BE2C (cell line): ENCODE data around the gene SPATA6. TPM values are rescaled to one million over a fixed set of nuclear protein-coding genes. Genes with fewer than 3 reads are reported as not detected.
"Not testable (repeated sequence)": the region's sequence is repeated elsewhere in the genome, so short reads cannot be mapped to it uniquely, and the experiment has no call there.

ENCODE experiments used
- DNase-seq: peaks from one replicate; pipeline ENCODE4 v3.0.0-alpha.2; 2020
- H3K27me3 ChIP-seq: fragments of 250-450 bp; sonication (Bioruptor Pico); 2 replicates; pipeline ENCODE4 v1.5.1; 2020; ENCODE audit warnings: mild to moderate bottlenecking
- H3K36me3 ChIP-seq: fragments of 250-450 bp; sonication (Bioruptor Pico); 2 replicates; pipeline ENCODE4 v1.5.1; 2020; ENCODE audit warnings: mild to moderate bottlenecking
- H3K4me1 ChIP-seq: fragments of 250-450 bp; sonication (Bioruptor Pico); 2 replicates; pipeline ENCODE4 v1.5.1; 2020
- H3K4me3 ChIP-seq: 2 replicates; pipeline ENCODE4 v1.5.1; 2011; ENCODE audit warnings: low read depth, low read length
- H3K9me3 ChIP-seq: fragments of 250-450 bp; sonication (Bioruptor Pico); 2 replicates; pipeline ENCODE4 v1.5.1; 2020
- polyA plus RNA-seq: library from polyadenylated mRNA; unstranded; fragments of >200 nt; gene quantifications from one replicate; pipeline ENCODE4 v1.2.1, GENCODE V29; 2012; ENCODE audit warnings: low read depth, missing spikeins; ENCODE audit not compliant: insufficient read length, insufficient read depth
- TF ChIP-seq, protein P1 (sequence below): IDR thresholded peaks from 2 replicates; pipeline ENCODE4 v1.5.1; 2012; ENCODE audit warnings: mild to moderate bottlenecking, low read depth, low read length

The SPATA6 gene
- 1.6 TPM for polyA plus RNA-seq

DNA sequence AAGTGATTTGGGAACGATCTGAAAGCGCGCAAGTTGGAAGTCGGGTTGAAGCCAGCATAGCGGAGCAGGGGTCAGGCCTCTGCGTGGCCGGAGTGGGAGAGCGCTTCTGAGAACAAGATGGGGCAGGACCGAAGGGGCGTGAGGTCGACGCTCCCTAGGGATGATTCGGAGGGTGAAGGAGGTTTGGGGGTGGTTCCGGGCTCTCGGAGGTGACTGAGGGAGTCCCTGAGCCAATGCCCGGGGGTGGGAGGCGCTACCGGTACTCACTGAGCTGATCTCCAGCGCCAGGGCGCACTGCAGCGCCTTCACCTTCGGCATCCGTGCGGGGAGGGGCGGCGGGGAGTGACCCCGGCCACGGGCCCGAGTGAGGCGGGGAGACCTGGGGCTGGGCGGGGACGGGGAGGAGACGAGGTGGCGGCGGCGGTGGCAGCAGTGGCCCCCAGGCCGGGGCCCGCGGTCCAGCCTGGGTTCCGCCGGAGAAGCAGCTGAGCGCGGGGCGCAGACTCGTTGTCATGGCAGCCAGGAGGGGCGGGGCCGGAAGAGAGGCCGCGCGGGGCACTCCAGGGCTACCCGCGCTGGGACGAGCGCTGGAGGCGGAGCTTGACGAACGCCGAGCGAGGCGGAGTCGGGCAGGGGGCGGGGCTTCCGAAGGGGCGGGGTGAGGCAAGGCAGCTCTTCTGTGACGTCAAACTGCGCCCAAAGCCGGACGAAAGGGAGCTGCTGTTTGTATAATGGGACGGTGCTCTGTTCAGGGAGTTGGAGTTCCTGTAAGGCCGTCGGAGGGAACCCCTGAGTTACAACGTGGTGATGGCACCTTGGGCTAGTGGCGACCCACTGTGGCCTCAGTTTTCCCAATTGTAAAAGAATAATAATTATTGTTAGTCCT, at the start of gene SPATA6:
Gene SPATA6 (minus strand): TSS at position 514 of the 886 bp plus-strand sequence. CDS start 196 bp downstream, at position 318.
- Histone ChIP-seq H3K9me3 (no peaks in the 10 kb centered on the region), H3K27me3 (no peaks in the 10 kb centered on the region), H3K36me3 (no peaks in the 10 kb centered on the region), H3K4me3 (peak within 1 kb of the TSS; percentile 71), H3K4me1 (no peaks in the 10 kb centered on the region)
- peak; percentile 96 for DNase-seq
- TF ChIP-seq, protein P1, sequence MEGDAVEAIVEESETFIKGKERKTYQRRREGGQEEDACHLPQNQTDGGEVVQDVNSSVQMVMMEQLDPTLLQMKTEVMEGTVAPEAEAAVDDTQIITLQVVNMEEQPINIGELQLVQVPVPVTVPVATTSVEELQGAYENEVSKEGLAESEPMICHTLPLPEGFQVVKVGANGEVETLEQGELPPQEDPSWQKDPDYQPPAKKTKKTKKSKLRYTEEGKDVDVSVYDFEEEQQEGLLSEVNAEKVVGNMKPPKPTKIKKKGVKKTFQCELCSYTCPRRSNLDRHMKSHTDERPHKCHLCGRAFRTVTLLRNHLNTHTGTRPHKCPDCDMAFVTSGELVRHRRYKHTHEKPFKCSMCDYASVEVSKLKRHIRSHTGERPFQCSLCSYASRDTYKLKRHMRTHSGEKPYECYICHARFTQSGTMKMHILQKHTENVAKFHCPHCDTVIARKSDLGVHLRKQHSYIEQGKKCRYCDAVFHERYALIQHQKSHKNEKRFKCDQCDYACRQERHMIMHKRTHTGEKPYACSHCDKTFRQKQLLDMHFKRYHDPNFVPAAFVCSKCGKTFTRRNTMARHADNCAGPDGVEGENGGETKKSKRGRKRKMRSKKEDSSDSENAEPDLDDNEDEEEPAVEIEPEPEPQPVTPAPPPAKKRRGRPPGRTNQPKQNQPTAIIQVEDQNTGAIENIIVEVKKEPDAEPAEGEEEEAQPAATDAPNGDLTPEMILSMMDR: no peak

DNA sequence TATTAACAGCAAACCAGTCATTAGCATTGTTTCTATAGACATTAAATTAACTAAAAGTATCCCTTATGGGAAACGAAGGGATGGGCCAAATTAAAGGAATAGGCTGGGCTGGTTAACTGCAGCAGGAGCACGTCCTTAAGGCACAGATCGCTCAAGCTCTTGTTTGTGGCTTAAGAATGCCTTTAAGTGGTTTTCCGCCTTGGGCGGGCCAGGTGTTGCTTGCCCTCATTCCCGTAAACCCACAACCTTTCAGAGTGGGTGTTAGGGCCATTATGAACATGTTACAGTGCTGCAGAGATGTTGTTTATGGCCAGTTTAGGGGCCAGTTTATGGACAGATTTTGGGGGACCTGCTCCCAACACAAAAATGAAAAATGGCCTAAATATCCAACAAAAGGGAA, 47.9 kb upstream of the SPATA6 start:
- H3K27me3 ChIP-seq, DNase-seq, H3K36me3 ChIP-seq, H3K4me1 ChIP-seq, H3K4me3 ChIP-seq, H3K9me3 ChIP-seq: not testable (repeated sequence)

- no peaks in the 10 kb centered on the region for H3K9me3 ChIP-seq
- no peak overlapping the region for H3K4me3 ChIP-seq
- H3K4me1 ChIP-seq: no peaks in the 10 kb centered on the region
- no peaks in the 10 kb centered on the region for H3K36me3 ChIP-seq
- no peak for DNase-seq
- TF ChIP-seq, protein P1: no peak
- H3K27me3 ChIP-seq: no peaks in the 10 kb centered on the region
Measured at GRCh38 chr1:48506870-48507269, 34.9 kb upstream of the SPATA6 start.

- Histone ChIP-seq H3K9me3 (no peaks in the 10 kb centered on the region), H3K27me3 (no peaks in the 10 kb centered on the region), H3K36me3 (no peaks in the 10 kb centered on the region), H3K4me3 (no peak overlapping the region), H3K4me1 (no peaks in the 10 kb centered on the region)
- no peak for DNase-seq
- TF ChIP-seq, protein P1: no peak
Measured at GRCh38 chr1:48500541-48501450, 28.8 kb upstream of the SPATA6 start.

- Histone ChIP-seq H3K27me3 (no peaks in the 10 kb centered on the region), H3K4me1 (no peaks in the 10 kb centered on the region), H3K9me3 (no peaks in the 10 kb centered on the region), H3K36me3 (no peaks in the 10 kb centered on the region), H3K4me3 (no peak overlapping the region)
- TF ChIP-seq, protein P1: no peak
- DNase-seq: no peak
Measured at GRCh38 chr1:48499211-48499735, 27.3 kb upstream of the SPATA6 start.

- H3K27me3 ChIP-seq: no peaks in the 10 kb centered on the region
- H3K4me1 ChIP-seq: no peaks in the 10 kb centered on the region
- H3K4me3 ChIP-seq: no peak overlapping the region
- peak; percentile 74 for DNase-seq
- TF ChIP-seq, protein P1: peak; percentile 80
- no peaks in the 10 kb centered on the region for H3K36me3 ChIP-seq
- H3K9me3 ChIP-seq: no peaks in the 10 kb centered on the region
Measured at GRCh38 chr1:48498096-48498791, 26.2 kb upstream of the SPATA6 start.
